H9 (cell line): Measurements from ENCODE around the gene FDX1. TPM values are rescaled to one million over a fixed set of nuclear protein-coding genes. Genes with fewer than 3 reads are reported as not detected.

ENCODE experiments used
- DNase-seq: peaks from one replicate; pipeline ENCODE4 v3.0.0-alpha.2; 2017
- H2AFZ ChIP-seq: one replicate; pipeline ENCODE4 v1.6.1; 2013; ENCODE audit warnings: mild to moderate bottlenecking, low read length, control low read depth, moderate library complexity
- H2AK5ac ChIP-seq: 2 replicates; pipeline ENCODE4 v1.6.1; 2013; ENCODE audit warnings: low read length, control low read depth, mixed read lengths; ENCODE audit not compliant: insufficient read length
- H2BK120ac ChIP-seq: one replicate; pipeline ENCODE4 v1.6.1; 2013; ENCODE audit warnings: low read depth, mild to moderate bottlenecking, low read length, control low read depth, inconsistent platforms; ENCODE audit not compliant: poor library complexity, severe bottlenecking
- H2BK12ac ChIP-seq: 2 replicates; pipeline ENCODE4 v1.6.1; 2013; ENCODE audit warnings: low read length, control low read depth, mixed read lengths, low read depth; ENCODE audit not compliant: insufficient read length
- H2BK15ac ChIP-seq: 2 replicates; pipeline ENCODE4 v1.6.1; 2013; ENCODE audit warnings: low read depth, low read length, control low read depth
- H2BK20ac ChIP-seq: one replicate; pipeline ENCODE4 v1.6.1; 2013; ENCODE audit warnings: low read depth, mild to moderate bottlenecking, low read length, control low read depth, inconsistent platforms; ENCODE audit not compliant: poor library complexity, severe bottlenecking
- H2BK5ac ChIP-seq: 2 replicates; pipeline ENCODE4 v1.6.1; 2013; ENCODE audit warnings: low read length, control low read depth, mixed read lengths; ENCODE audit not compliant: insufficient read length
- H3K14ac ChIP-seq: 2 replicates; pipeline ENCODE4 v1.6.1; 2013; ENCODE audit warnings: low read length, control low read depth; ENCODE audit not compliant: insufficient read depth
- H3K18ac ChIP-seq: 2 replicates; pipeline ENCODE4 v1.6.1; 2013; ENCODE audit warnings: low read depth, mild to moderate bottlenecking, mixed read lengths, low read length, control low read depth; ENCODE audit not compliant: insufficient read length
- H3K23ac ChIP-seq: 2 replicates; pipeline ENCODE4 v1.6.1; 2013; ENCODE audit warnings: low read length, control low read depth, mixed read lengths, low read depth; ENCODE audit not compliant: insufficient read length
- H3K23me2 ChIP-seq: 2 replicates; pipeline ENCODE4 v1.6.1; 2013; ENCODE audit warnings: low read depth, mild to moderate bottlenecking, mixed read lengths, low read length, control low read depth; ENCODE audit not compliant: insufficient read length, poor library complexity, severe bottlenecking
- H3K27ac ChIP-seq: 2 replicates; pipeline ENCODE4 v1.5.1; 2013; ENCODE audit warnings: low read length, control low read depth, mixed read lengths, low read depth; ENCODE audit not compliant: insufficient read length
- H3K27me3 ChIP-seq: 2 replicates; pipeline ENCODE4 v1.6.1; 2013; ENCODE audit warnings: low read length, control low read depth, inconsistent platforms; ENCODE audit not compliant: insufficient read depth
- H3K4ac ChIP-seq: 2 replicates; pipeline ENCODE4 v1.6.1; 2013; ENCODE audit warnings: low read depth, mild to moderate bottlenecking, control low read depth, inconsistent platforms, low read length, moderate library complexity
- H3K4me1 ChIP-seq: 2 replicates; pipeline ENCODE4 v1.6.1; 2013; ENCODE audit warnings: low read length, control low read depth, inconsistent platforms; ENCODE audit not compliant: insufficient read depth
- H3K4me2 ChIP-seq: 2 replicates; pipeline ENCODE4 v1.6.1; 2013; ENCODE audit warnings: low read length, control low read depth, mixed read lengths; ENCODE audit not compliant: insufficient read length, insufficient read depth
- H3K56ac ChIP-seq: 2 replicates; pipeline ENCODE4 v1.6.1; 2013; ENCODE audit warnings: low read depth, mild to moderate bottlenecking, mixed read lengths, low read length, control low read depth; ENCODE audit not compliant: insufficient read length
- H3K79me1 ChIP-seq: 2 replicates; pipeline ENCODE4 v1.6.1; 2013; ENCODE audit warnings: low read depth, mild to moderate bottlenecking, moderate library complexity, low read length, control low read depth, inconsistent platforms; ENCODE audit not compliant: insufficient read depth, poor library complexity, severe bottlenecking
- H3K79me2 ChIP-seq: 2 replicates; pipeline ENCODE4 v1.6.1; 2013; ENCODE audit warnings: low read length, control low read depth, inconsistent platforms; ENCODE audit not compliant: insufficient read depth
- H3K9ac ChIP-seq: 2 replicates; pipeline ENCODE4 v1.6.1; 2013; ENCODE audit warnings: low read length, control low read depth, mixed read lengths; ENCODE audit not compliant: insufficient read length; ENCODE audit errors: extremely low read depth
- H3K9me3 ChIP-seq: one replicate; pipeline ENCODE4 v1.6.1; 2013; ENCODE audit warnings: low read depth, low read length, inconsistent platforms; ENCODE audit not compliant: control insufficient read depth
- H3T11ph ChIP-seq: one replicate; pipeline ENCODE4 v1.6.1; 2013; ENCODE audit warnings: mild to moderate bottlenecking, low read length, control low read depth, inconsistent platforms
- H4K20me1 ChIP-seq: one replicate; pipeline ENCODE4 v1.6.1; 2013; ENCODE audit not compliant: control insufficient read depth, insufficient read length, insufficient read depth
- H4K5ac ChIP-seq: 2 replicates; pipeline ENCODE4 v1.6.1; 2013; ENCODE audit warnings: low read depth, mild to moderate bottlenecking, mixed read lengths, low read length, control low read depth; ENCODE audit not compliant: insufficient read length
- H4K8ac ChIP-seq: replicated peaks from 2 replicates; pipeline ENCODE4 v1.6.1; 2013; ENCODE audit warnings: low read length, control low read depth, mixed read lengths, low read depth; ENCODE audit not compliant: insufficient read length
- H4K91ac ChIP-seq: 2 replicates; pipeline ENCODE4 v1.6.1; 2013; ENCODE audit warnings: low read depth, mild to moderate bottlenecking, moderate library complexity, mixed read lengths, low read length, control low read depth; ENCODE audit not compliant: insufficient read length
- H3K27ac Mint-ChIP-seq, 3 experiments: 2 replicates in 2 of 3; 3 replicates in 1 of 3; pipeline ENCODE4 v1.8.0; 2020 to 2021; ENCODE audit warnings: mixed read lengths in 3 of 3, mild to moderate bottlenecking in 1 of 3, moderate library complexity in 1 of 3
- H3K27me3 Mint-ChIP-seq: 2 replicates; pipeline ENCODE4 v1.8.0; 2021; ENCODE audit warnings: low read depth, mild to moderate bottlenecking, moderate library complexity, mixed read lengths
- H3K36me3 Mint-ChIP-seq, 3 experiments: 2 replicates in 2 of 3; 3 replicates in 1 of 3; pipeline ENCODE4 v1.8.0; 2020 to 2021; ENCODE audit warnings: low read depth in 3 of 3, mixed read lengths in 3 of 3; ENCODE audit not compliant: insufficient read depth in 1 of 3
- H3K4me1 Mint-ChIP-seq, 2 experiments: 2 replicates each; pipeline ENCODE4 v1.8.0; 2020; ENCODE audit warnings: mixed read lengths in 2 of 2
- H3K4me3 Mint-ChIP-seq, 2 experiments: 2 replicates in 1 of 2; 3 replicates in 1 of 2; pipeline ENCODE4 v1.8.0; 2020 to 2021; ENCODE audit warnings: mild to moderate bottlenecking in 2 of 2, mixed read lengths in 2 of 2, moderate library complexity in 1 of 2
- H3K9me3 Mint-ChIP-seq, 2 experiments: 2 replicates in 1 of 2; 3 replicates in 1 of 2; pipeline ENCODE4 v1.8.0; 2020; ENCODE audit warnings: mild to moderate bottlenecking in 2 of 2, mixed read lengths in 2 of 2, moderate library complexity in 1 of 2
- CTCF ChIP-seq: fragments of 200-600 bp; sonication (generic); conservative IDR thresholded peaks from 3 replicates; pipeline ENCODE4 v1.8.0; 2021; ENCODE audit warnings: antibody characterized with exemption, mild to moderate bottlenecking
- WGBS: extraction: QIAGEN DNeasy Blood & Tissue Kit; methylation state at CpG from one replicate; pipeline ENCODE4 v1.1.7; 2013; ENCODE audit warnings: missing lambda C conversion rate, low lambda C conversion rate, mixed read lengths; ENCODE audit not compliant: insufficient read length; ENCODE audit errors: extremely low coverage; 5-methylcytosine and 5-hydroxymethylcytosine counted together
- total RNA-seq: library from RNA; stranded (reverse); gene quantifications from 2 replicates; pipeline ENCODE4 v1.2.1, GENCODE V29; 2021

FDX1 gene
- total RNA-seq, 1 experiment from 2014 or later, result 10.1 TPM

DNA sequence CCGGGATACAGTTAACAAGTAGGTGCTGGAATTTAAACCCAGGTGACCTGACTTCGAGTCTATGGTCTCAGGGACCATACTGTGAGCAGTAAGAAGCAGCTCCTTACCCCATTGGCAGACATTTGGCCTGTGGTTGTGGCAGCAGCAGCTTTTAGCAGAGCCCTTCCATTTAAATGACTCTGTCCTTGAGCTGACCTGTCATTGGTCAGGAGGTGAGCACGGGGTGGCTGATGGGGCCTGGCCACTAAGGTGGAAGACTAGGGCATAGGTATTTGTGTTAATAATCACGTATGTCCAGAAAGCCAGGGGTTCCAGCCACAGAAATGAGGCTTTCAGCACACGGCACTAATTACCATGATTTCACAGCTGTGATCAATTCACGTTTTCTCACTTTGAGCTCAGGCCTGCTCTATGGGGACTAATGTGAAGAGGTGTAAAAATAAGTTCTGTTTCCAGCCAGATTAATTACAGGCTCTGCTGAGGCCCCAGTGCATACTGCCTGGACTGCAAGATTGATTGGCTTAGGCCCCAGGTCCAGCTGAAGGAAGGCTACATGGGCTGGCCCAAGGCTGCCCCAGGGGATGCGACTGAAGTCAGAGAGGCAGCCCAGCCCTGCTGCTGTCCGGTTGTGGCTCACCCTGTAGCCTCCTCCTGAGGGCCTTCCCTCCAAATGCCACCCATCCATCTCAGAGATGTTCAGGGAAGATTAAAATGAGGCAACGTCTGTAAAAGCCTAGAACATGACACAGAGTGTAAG, 76.0 kb downstream of the FDX1 start:
- no peaks in the 10 kb centered on the region for H3K27me3 Mint-ChIP-seq
- H3K9me3 ChIP-seq, result no peaks in the 10 kb centered on the region

More for the DNA sequence above, 76.0 kb downstream of the FDX1 start:
- Histone ChIP-seq H3K79me2 (no peaks in the 10 kb centered on the region), H2BK15ac (no peak overlapping the region; the same call in 1 of the 2 replicates), H3K9ac (no peak overlapping the region), H4K5ac (no peak overlapping the region), H3K23ac (no peak overlapping the region), H3K4me1 (no peaks in the 10 kb centered on the region), H2BK20ac (no peak overlapping the region), H3K56ac (no peak overlapping the region), H2BK120ac (no peak overlapping the region), H3K27ac (no peak overlapping the region), H2BK5ac (no peak overlapping the region), H3K27me3 (no peaks in the 10 kb centered on the region; the same call in 1 of the 2 replicates), H2AFZ (no peak overlapping the region), H2BK12ac (no peak overlapping the region), H4K91ac (no peak overlapping the region), H3K4ac (no peak overlapping the region), H3K18ac (no peak overlapping the region), H3K79me1 (no peaks in the 10 kb centered on the region), H4K20me1 (no peaks in the 10 kb centered on the region), H3K23me2 (no peaks in the 10 kb centered on the region), H3K4me2 (no peak overlapping the region), H2AK5ac (no peak overlapping the region), H3K14ac (no peak overlapping the region), H3T11ph (no peak overlapping the region), H4K8ac (no peak overlapping the region)
- no peak overlapping the region for H3K4me3 Mint-ChIP-seq
- H3K36me3 Mint-ChIP-seq, result no peaks in the 10 kb centered on the region
- no peak for DNase-seq
- H3K27ac Mint-ChIP-seq, result no peak overlapping the region
- no peaks in the 10 kb centered on the region; a peak in 1 of 4 replicates for H3K4me1 Mint-ChIP-seq
- H3K9me3 Mint-ChIP-seq, result peaks cover 0 to 5% of the 10 kb centered on the region in 2 experiments; a peak in 1 of 5 replicates
- WGBS, result no CpG with 5 or more reads among the region's 9 CpGs
- TF ChIP-seq CTCF, result no peak
